Astrocyte of the cerebellum (primary cell): ENCODE data around the gene PDE3B.
"Not testable (repeated sequence)": the region's sequence is repeated elsewhere in the genome, so short reads cannot be mapped to it uniquely, and the experiment has no call there.

Experiments used
- DNase-seq: peaks from one replicate; pipeline ENCODE4 v3.0.0-alpha.2; 2011; ENCODE audit warnings: low read depth
- H3K4me3 ChIP-seq: 2 replicates; pipeline ENCODE4 v1.5.1; 2011; ENCODE audit warnings: mild to moderate bottlenecking, low read depth, low read length, moderate library complexity
- in situ Hi-C: cut with HindIII; loops from 2 replicates; pipeline ENCODE4 v1.10.0; 2017; ENCODE audit warnings: low sequenced_read_pairs
- TF ChIP-seq, protein P1 (sequence below): IDR thresholded peaks from 2 replicates; pipeline ENCODE4 v1.5.1; 2012; ENCODE audit warnings: low read length, low read depth, moderate library complexity, mild to moderate bottlenecking; ENCODE audit errors: missing control alignments

PDE3B gene

GRCh38 chr11:14881576-14882193, 238.1 kb downstream of the PDE3B start:
- H3K4me3 ChIP-seq = no peak overlapping the region
- TF ChIP-seq, protein P1, sequence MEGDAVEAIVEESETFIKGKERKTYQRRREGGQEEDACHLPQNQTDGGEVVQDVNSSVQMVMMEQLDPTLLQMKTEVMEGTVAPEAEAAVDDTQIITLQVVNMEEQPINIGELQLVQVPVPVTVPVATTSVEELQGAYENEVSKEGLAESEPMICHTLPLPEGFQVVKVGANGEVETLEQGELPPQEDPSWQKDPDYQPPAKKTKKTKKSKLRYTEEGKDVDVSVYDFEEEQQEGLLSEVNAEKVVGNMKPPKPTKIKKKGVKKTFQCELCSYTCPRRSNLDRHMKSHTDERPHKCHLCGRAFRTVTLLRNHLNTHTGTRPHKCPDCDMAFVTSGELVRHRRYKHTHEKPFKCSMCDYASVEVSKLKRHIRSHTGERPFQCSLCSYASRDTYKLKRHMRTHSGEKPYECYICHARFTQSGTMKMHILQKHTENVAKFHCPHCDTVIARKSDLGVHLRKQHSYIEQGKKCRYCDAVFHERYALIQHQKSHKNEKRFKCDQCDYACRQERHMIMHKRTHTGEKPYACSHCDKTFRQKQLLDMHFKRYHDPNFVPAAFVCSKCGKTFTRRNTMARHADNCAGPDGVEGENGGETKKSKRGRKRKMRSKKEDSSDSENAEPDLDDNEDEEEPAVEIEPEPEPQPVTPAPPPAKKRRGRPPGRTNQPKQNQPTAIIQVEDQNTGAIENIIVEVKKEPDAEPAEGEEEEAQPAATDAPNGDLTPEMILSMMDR = no peak
- no peak for DNase-seq
- in situ Hi-C loops = no loop called here

DNA sequence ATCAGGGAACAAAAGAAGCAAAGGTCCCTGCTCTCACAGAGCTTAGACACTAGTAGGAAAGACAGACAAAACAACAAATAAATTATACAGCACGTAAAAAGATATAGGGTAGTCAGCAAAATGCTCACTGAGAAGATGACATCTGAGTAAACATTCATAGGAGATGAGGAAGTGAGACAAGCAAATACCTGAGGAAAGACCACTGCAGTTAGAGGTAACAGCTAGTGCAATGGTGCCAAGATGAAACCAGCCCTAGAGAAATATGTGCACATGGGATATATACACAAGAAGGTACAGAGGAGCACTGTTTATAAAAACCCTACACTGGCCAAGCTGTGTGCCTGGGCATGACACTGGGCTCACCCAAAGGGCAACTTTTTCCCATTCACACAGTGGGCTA, 238.6 kb downstream of the PDE3B start:
- no peak overlapping the region for H3K4me3 ChIP-seq
- no peak for DNase-seq
- TF ChIP-seq, protein P1 = no peak
- in situ Hi-C loops = no loop called here

DNA sequence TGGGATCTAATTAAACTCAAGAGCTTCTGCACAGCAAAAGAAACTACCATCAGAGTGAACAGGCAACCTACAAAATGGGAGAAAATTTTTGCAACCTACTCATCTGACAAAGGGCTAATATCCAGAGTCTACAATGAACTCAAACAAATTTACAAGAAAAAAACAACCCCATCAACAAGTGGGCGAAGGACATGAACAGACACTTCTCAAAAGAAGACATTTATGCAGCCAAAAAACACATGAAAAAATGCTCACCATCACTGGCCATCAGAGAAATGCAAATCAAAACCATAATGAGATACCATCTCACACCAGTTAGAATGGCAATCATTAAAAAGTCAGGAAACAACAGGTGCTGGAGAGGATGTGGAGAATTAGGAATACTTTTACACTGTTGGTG, 240.1 kb downstream of the PDE3B start:
- DNase-seq, in situ Hi-C loops, H3K4me3 ChIP-seq: not testable (repeated sequence)

DNA sequence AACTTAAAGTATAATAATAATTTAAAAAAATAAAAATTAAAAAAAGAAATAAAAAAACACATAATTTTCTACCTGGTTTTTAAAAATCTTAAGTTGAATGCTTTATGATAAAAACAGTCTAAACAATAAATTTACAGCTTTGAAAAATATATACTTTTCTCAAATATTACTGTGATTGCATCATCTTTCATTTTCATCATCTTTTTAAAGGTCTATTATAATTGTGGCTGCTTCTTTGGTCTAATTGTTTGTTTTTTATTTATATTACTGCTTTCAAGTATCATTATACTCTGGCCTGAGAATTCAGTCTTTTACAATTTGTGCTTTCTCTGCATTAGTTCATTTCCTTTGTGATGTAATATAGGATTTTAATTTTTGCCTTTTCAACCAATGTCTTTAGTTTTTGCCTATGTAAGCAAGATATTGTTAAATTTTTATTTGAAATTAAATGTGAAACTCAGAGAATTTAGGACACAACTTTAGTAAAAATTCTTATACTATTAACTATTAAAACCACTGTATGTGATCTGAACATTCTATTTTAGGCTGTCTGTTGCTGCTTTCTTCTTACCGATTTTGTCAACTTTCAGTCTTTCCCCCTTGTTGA, 241.2 kb downstream of the PDE3B start:
- in situ Hi-C loops = no loop called here
- no peak for DNase-seq
- no peak overlapping the region for H3K4me3 ChIP-seq
- TF ChIP-seq, protein P1 = no peak

- H3K4me3 ChIP-seq = no peak overlapping the region
- DNase-seq = no peak
- TF ChIP-seq, protein P1 = no peak
- in situ Hi-C loops = no loop called here
Observed at GRCh38 chr11:14886513-14886912, 242.9 kb downstream of the PDE3B start.

DNA sequence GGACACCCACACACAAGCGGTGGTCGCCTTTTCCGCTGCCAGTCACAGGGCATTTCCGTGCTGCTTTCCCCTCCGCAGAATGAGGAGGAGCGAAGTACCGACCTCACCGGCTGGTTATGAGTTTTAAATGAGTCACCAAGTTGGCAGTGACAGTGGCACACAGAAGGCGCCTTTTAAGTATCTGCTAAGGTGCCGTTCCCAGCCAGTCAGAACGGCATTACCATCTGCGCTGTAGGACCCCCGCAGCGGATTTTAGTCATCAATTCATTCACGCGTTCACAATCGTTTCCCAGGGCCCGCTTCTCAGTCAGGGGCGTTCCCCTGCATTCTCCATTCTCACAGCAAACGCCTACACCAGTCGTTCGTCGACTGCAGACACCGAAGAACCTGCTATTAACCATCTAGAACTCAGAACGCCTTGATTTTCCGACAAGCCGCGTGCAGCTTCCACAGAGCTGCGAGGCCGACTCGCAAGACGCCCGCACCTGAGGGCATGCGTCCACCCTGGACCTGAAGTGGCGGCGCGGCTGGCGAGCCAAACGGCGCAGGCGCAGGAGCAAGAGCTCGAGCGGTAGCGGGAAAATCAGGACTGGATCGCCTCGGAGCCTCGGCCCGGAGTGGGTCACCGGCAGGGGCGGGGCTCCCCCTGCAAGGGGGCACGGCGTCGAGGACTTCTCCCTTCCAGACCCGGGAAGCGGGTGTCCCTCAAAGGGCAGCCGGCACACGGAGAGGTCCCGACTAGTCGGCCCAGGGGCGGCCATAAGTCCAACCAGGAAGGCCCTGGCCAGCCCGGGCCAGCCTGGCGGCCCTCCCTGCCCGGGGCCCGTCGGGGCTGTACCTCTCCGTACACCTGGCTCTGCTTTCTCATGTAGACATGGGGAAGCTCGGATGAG, 247.8 kb downstream of the PDE3B start:
- peak overlapping the region; percentile 69 for H3K4me3 ChIP-seq
- in situ Hi-C loops = no loop called here
- TF ChIP-seq, protein P1 = no peak
- peak; percentile 78 for DNase-seq

GRCh38 chr11:14892036-14892556, 248.5 kb downstream of the PDE3B start, which contains the start of gene CYP2R1:
CYP2R1 (minus strand) TSS chr11:14892231; CDS start chr11:14892205, 26 bp downstream.
- peak; percentile 90 for DNase-seq
- in situ Hi-C loops = no loop called here
- peak within 1 kb of the TSS; percentile 69 for H3K4me3 ChIP-seq
- TF ChIP-seq, protein P1 = no peak
